HFFc6 (cell line): ENCODE results near the gene CCDC33. TPM values are rescaled to one million over a fixed set of nuclear protein-coding genes. Genes with fewer than 3 reads are reported as not detected.
A peak's percentile ranks its signal among the peaks of the same experiment; 100 is the strongest.

Source experiments
- DNase-seq: peaks from one replicate; pipeline ENCODE4 v3.0.0-alpha.2; 2018
- H3K27ac Mint-ChIP-seq: 2 replicates; pipeline ENCODE4 v1.8.0; 2020; ENCODE audit warnings: mild to moderate bottlenecking, mixed read lengths
- H3K27me3 Mint-ChIP-seq: 2 replicates; pipeline ENCODE4 v1.8.0; 2021; ENCODE audit warnings: mild to moderate bottlenecking, moderate library complexity, mixed read lengths; ENCODE audit not compliant: insufficient read depth
- H3K36me3 Mint-ChIP-seq: 2 replicates; pipeline ENCODE4 v1.8.0; 2021; ENCODE audit warnings: low read depth, mixed read lengths
- H3K4me1 Mint-ChIP-seq: 2 replicates; pipeline ENCODE4 v1.8.0; 2020; ENCODE audit warnings: low read depth, mixed read lengths
- H3K4me3 Mint-ChIP-seq: 2 replicates; pipeline ENCODE4 v1.8.0; 2020; ENCODE audit warnings: mild to moderate bottlenecking, moderate library complexity, mixed read lengths
- H3K9me3 Mint-ChIP-seq: 2 replicates; pipeline ENCODE4 v1.8.0; 2020; ENCODE audit warnings: mild to moderate bottlenecking, mixed read lengths
- total RNA-seq, 6 experiments: library from RNA; stranded (reverse); fragmentation: NEBNext Ultra II Directional; extraction: Animal tissue kit (Norgen Biotek cat#: 25700); gene quantifications; 2 replicates in 1 of 6; 3 replicates in 5 of 6; pipeline ENCODE4 v1.2.3, GENCODE V29; 2021
- TF ChIP-seq, protein P1 (sequence below): fragments of 200-600 bp; sonication (generic); IDR thresholded peaks from 2 replicates; pipeline ENCODE4 v1.5.0; 2021; ENCODE audit warnings: antibody characterized with exemption, mild to moderate bottlenecking

The CCDC33 gene
- total RNA-seq, 6 experiments from 2014 or later = 0.30 TPM; not detected in 5

DNA sequence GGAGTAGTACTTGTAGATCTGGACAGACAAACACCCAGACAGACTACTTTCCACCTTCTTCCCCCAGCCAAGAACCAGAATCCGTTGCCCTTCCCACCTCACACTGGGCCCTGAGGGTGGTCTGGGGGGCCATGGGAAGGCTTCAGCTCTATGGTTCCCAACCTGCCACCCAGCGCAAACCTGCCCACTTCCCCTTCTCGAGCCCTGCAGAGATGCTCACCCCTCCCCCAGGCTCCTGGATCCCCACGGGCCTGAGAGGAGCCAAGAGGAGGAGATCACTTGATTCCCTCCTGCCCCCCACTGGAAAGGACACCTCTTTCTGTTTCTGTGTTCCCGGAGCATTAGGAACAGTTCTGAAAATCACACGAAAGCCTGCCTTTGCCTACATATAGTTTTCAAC lies 42.2 kb upstream of the CCDC33 start:
- Mint-ChIP-seq H3K4me3 (no peak overlapping the region), H3K9me3 (no peaks in the 10 kb centered on the region)
- DNase-seq = no peak

DNA sequence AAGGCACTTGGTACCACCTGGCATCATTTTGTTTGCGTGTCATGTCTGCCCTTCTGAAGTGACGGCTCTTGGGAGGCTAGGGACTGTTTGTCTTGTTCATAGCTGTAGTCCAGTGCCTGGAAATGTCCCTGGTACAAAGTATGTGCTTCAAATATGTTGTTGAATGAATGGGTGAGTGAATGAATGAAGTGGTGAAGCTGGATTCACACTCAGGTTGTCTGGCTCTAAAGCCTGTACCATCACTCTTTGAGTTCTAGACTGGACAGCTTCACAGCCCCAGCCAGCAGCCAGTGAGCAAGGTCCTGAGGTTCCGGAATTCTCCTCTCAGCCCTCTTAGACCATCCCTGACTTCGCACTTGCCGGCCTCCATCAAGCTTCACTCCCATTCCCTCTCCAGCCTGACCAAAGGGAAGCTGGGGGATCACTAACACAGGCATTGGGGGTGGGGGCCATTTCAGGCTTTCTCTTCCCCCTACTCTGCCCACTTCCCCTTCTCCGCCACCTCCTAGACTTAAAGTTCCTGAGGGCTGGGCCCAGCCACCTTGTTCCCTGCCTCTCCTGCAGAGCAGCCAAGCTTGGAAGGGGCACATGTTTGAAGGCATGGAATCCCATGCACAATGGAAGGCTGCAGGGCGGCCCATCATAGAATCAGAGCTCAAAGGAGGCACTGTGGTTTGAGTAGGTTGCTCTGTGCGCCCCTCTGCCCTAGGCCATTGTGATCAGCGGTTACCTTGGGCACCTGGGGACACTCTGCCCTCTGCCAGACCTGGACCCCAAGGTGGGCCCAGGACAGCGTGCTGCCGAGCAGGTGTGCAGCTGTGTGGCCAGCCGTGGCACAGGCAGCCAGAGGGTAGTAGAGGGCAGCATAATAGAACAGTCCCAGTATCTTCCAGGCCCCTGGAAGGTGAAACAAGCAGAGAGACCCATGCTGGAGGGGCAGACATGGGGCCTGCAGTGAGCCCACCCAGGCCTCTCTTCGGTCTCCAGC lies 41.3 kb upstream of the CCDC33 start:
- Mint-ChIP-seq H3K27ac (peak overlapping the region; percentile 75), H3K4me3 (no peak overlapping the region), H3K36me3 (no peaks in the 10 kb centered on the region), H3K4me1 (peaks cover 64% of the 10 kb centered on the region), H3K9me3 (no peaks in the 10 kb centered on the region), H3K27me3 (no peaks in the 10 kb centered on the region)
- no peak for DNase-seq
- TF ChIP-seq, protein P1, sequence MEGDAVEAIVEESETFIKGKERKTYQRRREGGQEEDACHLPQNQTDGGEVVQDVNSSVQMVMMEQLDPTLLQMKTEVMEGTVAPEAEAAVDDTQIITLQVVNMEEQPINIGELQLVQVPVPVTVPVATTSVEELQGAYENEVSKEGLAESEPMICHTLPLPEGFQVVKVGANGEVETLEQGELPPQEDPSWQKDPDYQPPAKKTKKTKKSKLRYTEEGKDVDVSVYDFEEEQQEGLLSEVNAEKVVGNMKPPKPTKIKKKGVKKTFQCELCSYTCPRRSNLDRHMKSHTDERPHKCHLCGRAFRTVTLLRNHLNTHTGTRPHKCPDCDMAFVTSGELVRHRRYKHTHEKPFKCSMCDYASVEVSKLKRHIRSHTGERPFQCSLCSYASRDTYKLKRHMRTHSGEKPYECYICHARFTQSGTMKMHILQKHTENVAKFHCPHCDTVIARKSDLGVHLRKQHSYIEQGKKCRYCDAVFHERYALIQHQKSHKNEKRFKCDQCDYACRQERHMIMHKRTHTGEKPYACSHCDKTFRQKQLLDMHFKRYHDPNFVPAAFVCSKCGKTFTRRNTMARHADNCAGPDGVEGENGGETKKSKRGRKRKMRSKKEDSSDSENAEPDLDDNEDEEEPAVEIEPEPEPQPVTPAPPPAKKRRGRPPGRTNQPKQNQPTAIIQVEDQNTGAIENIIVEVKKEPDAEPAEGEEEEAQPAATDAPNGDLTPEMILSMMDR = no peak

More for the DNA sequence above, 42.2 kb upstream of the CCDC33 start:
- peaks cover 59% of the 10 kb centered on the region for H3K4me1 Mint-ChIP-seq
- H3K27ac Mint-ChIP-seq = peak overlapping the region; percentile 75
- no peaks in the 10 kb centered on the region for H3K36me3 Mint-ChIP-seq
- TF ChIP-seq, protein P1 = no peak
- no peaks in the 10 kb centered on the region for H3K27me3 Mint-ChIP-seq

DNA sequence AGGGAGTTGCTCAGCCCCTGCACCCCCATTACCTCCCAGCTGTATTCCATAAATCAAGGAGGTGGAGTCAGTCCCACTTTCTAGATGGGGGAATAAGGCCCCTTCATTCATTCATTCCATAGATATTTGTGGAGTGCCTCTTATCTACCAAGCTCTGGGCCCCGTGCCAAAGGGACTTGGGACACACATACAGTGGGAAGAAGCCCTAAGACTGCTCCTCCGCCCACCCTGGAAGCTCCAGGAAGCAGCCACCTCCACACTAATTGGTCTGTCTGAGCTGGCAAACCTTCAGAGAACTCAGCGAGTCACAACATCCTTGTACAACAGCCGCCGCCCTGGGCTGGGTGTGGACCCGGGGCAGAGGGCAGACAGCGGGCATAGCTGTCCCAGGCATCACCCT lies 40.0 kb upstream of the CCDC33 start:
- DNase-seq = peak; percentile 93
- TF ChIP-seq, protein P1 = no peak
- Mint-ChIP-seq H3K4me1 (peaks cover 77% of the 10 kb centered on the region), H3K36me3 (no peaks in the 10 kb centered on the region), H3K4me3 (no peak overlapping the region), H3K27ac (peak overlapping the region; percentile 63), H3K27me3 (no peaks in the 10 kb centered on the region; the same call in 1 of the 2 replicates), H3K9me3 (no peaks in the 10 kb centered on the region)

DNA sequence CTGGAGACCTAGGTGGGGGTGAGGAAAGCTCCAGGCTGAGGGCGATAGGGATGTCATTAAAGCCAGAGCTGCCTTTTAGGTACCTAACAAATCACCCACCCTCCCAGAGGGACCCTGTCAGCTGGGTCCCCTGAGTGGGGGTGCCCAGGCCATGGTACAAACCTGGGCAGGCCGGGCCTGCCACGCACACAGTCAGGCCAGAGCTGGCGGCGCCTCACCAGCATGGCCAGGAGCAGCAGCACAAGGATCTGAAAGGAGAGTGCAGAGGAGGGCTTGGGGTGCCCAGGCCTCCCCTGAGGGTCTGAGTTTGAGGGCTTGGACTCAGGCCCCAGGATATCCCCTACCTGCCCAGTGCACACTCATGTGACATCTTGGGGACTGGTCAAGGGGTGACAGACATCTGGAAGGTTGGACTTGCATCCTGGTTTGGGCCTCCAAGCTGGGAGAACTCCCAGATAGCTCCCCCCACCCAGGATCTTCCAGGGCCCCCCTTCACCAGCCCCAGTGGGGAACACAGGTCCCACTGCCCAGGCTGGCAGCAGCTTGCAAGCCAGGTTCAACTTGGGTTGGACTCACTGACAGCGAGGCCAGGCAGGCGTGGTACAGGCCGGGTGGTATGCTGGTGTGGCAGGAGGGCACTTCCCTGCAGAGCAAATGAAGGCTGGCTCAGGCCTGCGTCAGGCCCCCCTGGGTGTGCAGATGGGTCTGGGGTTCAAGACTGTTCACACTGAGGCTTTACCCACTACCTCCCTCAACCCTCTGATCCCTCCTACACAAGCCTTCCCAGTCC lies 38.8 kb upstream of the CCDC33 start:
- no peak for DNase-seq
- TF ChIP-seq, protein P1 = no peak
- H3K27me3 Mint-ChIP-seq = no peaks in the 10 kb centered on the region; the same call in 1 of the 2 replicates
- H3K36me3 Mint-ChIP-seq = no peaks in the 10 kb centered on the region
- no peak overlapping the region for H3K4me3 Mint-ChIP-seq
- peaks cover 78% of the 10 kb centered on the region for H3K4me1 Mint-ChIP-seq
- H3K9me3 Mint-ChIP-seq = no peaks in the 10 kb centered on the region
- H3K27ac Mint-ChIP-seq = no peak overlapping the region

DNA sequence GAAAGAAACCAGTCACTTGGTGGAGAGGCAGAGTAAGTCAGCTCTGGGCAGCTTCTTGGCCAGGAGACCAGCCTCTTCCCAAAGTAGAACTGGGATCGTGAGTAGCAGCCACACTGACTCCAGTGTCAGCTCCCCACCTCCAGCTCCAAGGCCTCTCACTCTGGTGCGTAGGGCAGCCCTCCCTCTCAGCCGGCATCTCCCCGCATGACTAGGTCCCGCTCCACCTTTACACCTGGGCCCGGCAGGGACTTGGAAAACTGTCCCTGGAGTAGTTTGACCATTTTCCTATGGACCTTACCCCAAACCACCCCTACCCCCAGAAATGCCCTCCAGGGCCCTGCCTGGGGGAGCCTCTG lies 36.9 kb upstream of the CCDC33 start:
- no peaks in the 10 kb centered on the region; the same call in 1 of the 2 replicates for H3K27me3 Mint-ChIP-seq
- H3K4me1 Mint-ChIP-seq = peaks cover 78% of the 10 kb centered on the region
- H3K9me3 Mint-ChIP-seq = no peaks in the 10 kb centered on the region
- H3K36me3 Mint-ChIP-seq = no peaks in the 10 kb centered on the region
- no peak overlapping the region for H3K4me3 Mint-ChIP-seq
- TF ChIP-seq, protein P1 = no peak
- DNase-seq = no peak
- H3K27ac Mint-ChIP-seq = no peak overlapping the region
